Epithelial cell of esophagus (primary cell): Measurements from ENCODE around the gene ABCC9.
"Not testable (repeated sequence)": the region's sequence is repeated elsewhere in the genome, so short reads cannot be mapped to it uniquely, and the experiment has no call there.

ENCODE experiments used
- DNase-seq: peaks from one replicate; pipeline ENCODE4 v3.0.0; 2010; ENCODE audit warnings: low read depth
- H3K4me3 ChIP-seq: 2 replicates; pipeline ENCODE4 v1.5.1; 2011; ENCODE audit warnings: mild to moderate bottlenecking, low read length, control low read depth
- TF ChIP-seq, protein P1 (sequence below): IDR thresholded peaks from 2 replicates; pipeline ENCODE4 v1.5.1; 2011; ENCODE audit warnings: low read depth, mild to moderate bottlenecking, low read length, control low read depth, inconsistent platforms; ENCODE audit not compliant: insufficient read depth; ENCODE audit errors: missing control alignments

The ABCC9 gene

DNA sequence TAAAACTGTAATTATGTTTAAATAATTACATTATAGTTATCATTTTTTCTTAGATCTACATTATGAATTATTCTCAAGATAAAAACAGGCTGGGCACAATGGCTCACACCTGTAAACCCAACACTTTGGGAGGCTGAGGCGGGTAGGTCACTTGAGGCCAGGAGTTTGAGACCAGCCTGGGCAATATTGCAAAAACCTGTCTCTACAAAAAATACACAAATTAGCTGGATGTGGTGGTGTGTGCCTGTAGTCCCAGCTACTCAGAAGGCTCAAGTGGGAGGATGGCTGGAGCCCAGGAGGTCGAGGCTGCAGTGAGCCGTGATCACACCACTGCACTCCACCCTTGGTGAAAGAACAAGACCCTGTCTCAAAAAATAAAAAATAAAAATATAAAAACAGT is 126.4 kb downstream of the ABCC9 start:
- TF ChIP-seq, protein P1, sequence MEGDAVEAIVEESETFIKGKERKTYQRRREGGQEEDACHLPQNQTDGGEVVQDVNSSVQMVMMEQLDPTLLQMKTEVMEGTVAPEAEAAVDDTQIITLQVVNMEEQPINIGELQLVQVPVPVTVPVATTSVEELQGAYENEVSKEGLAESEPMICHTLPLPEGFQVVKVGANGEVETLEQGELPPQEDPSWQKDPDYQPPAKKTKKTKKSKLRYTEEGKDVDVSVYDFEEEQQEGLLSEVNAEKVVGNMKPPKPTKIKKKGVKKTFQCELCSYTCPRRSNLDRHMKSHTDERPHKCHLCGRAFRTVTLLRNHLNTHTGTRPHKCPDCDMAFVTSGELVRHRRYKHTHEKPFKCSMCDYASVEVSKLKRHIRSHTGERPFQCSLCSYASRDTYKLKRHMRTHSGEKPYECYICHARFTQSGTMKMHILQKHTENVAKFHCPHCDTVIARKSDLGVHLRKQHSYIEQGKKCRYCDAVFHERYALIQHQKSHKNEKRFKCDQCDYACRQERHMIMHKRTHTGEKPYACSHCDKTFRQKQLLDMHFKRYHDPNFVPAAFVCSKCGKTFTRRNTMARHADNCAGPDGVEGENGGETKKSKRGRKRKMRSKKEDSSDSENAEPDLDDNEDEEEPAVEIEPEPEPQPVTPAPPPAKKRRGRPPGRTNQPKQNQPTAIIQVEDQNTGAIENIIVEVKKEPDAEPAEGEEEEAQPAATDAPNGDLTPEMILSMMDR: no peak
- DNase-seq: no peak
- no peak overlapping the region for H3K4me3 ChIP-seq

DNA sequence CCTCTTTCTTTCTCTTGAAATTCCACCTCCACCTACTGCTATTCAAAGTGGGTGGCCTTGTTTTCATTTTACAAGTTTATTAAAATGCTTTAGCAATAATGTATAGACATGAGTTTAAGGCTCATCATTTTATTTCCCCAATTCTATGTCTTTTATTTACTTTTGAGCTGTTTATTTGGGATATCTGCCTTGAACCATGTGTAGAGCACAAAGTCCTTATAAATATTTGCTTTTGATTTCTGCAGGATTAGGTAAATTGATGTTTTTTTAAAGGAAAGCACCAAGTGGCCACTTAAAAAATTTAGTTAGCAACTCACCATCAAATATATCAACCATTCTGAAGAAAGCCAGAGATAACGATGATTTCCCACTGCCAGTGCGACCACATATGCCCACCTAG is 126.9 kb downstream of the ABCC9 start:
- no peak for DNase-seq
- no peak overlapping the region for H3K4me3 ChIP-seq
- TF ChIP-seq, protein P1: no peak

- DNase-seq: no peak
- TF ChIP-seq, protein P1: no peak
- H3K4me3 ChIP-seq: no peak overlapping the region
Measured at GRCh38 chr12:21813751-21814150, 127.5 kb downstream of the ABCC9 start.

GRCh38 chr12:21813125-21813524 is 128.1 kb downstream of the ABCC9 start:
- H3K4me3 ChIP-seq: no peak overlapping the region
- TF ChIP-seq, protein P1: no peak
- DNase-seq: no peak

GRCh38 chr12:21812340-21812739 is 128.9 kb downstream of the ABCC9 start:
- not testable (repeated sequence) for DNase-seq, H3K4me3 ChIP-seq

GRCh38 chr12:21809100-21809499 is 132.1 kb downstream of the ABCC9 start:
- TF ChIP-seq, protein P1: no peak
- no peak for DNase-seq
- H3K4me3 ChIP-seq: no peak overlapping the region

- no peak for DNase-seq
- TF ChIP-seq, protein P1: no peak
- no peak overlapping the region for H3K4me3 ChIP-seq
Measured at GRCh38 chr12:21806255-21806654, 135.0 kb downstream of the ABCC9 start.
